HG03159 (cell line): ENCODE measurements around the gene CYBRD1.
"Not testable (repeated sequence)": the region's sequence is repeated elsewhere in the genome, so short reads cannot be mapped to it uniquely, and the experiment has no call there.

Experiments
- ATAC-seq: cut with Tn5 transposase; IDR thresholded peaks from one replicate; pipeline ENCODE4 v1.9.1; 2021; ENCODE audit warnings: mild to moderate bottlenecking, moderate library complexity; ENCODE audit not compliant: unreplicated experiment

The CYBRD1 gene, protein sequence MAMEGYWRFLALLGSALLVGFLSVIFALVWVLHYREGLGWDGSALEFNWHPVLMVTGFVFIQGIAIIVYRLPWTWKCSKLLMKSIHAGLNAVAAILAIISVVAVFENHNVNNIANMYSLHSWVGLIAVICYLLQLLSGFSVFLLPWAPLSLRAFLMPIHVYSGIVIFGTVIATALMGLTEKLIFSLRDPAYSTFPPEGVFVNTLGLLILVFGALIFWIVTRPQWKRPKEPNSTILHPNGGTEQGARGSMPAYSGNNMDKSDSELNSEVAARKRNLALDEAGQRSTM

GRCh38 chr2:171522052-171522787 lies at the start of gene CYBRD1:
TSS of gene CYBRD1 (plus strand) at chr2:171522474. CDS start at chr2:171522546, 72 bp downstream.
- ATAC-seq: peak; percentile 48

DNA sequence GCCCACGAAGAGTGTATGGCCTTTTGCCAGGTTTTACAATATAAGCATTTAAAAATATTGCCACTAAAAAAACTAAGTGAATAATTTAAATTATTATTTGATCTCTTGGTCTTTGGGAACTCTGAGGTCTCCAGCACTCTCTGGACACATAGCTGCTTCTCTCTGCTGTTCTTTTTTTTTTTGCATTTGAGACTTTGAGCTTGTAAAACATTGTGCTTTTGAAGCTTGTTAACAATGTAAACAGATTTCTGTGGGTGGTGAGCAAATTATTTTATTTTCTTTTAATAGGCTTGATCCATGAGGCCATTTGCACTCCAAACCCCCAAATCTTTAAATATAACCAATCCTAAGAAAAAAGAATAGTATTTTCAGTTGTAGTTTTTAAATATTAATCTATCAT lies 46.3 kb upstream of the CYBRD1 start:
- ATAC-seq: no peak

GRCh38 chr2:171478345-171478744 lies 43.9 kb upstream of the CYBRD1 start:
- ATAC-seq: no peak

DNA sequence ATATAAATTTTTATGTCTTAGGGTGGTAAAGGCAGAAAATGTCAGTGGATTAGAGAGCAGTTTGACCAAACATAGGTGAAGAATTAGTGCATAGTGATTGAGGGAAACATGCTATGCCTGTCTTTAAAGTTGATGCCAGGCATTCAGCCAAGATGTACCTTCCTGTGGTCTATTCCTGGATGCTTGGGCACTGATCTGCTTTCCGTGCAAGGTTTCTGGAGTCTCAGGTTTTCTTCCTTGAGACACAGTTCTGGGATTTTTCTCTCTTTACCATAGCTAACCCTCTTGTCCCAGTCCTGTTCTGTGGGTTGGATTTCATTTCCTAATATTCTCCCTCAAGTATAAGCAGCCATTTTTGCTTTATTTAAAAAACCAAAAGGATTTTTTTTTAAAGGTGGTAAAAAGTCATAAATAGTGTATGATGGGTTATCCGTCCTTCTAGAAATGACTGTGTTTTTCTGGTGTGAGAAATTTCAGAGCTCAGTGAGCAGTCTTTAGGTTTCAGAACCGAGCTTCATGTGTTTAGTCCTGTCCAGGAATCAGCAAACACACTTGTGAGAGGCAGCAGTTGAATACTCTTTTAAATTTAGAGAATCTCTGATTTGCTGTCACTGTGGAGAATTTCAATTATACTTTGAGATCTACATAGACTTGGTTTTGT lies 43.0 kb upstream of the CYBRD1 start:
- ATAC-seq: peak; percentile 53

- ATAC-seq: no peak
These were observed 41.4 kb upstream of the CYBRD1 start for GRCh38 chr2:171480908-171481307.

- no peak for ATAC-seq
These were observed 40.0 kb upstream of the CYBRD1 start for GRCh38 chr2:171482308-171482707.

DNA sequence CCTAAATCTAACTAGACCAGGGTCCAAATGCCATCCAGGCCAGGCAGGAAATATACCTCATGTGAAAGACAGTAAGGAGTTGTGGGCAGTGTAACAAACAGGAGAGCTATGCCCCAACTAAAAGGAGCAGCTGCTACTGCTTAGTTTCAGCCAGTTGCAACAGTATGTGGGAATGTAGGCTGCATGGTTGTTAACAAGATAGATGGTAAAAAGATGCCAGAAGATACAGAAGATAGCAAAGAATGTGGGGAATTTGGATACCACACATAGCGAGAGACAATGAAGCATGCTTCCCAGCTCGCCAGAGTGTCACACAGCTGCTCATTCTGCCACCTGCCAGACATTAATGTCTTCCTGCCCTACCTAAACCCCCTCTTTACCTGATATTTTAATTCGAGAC lies 39.4 kb upstream of the CYBRD1 start:
- no peak for ATAC-seq

GRCh38 chr2:171483793-171484192 lies 38.5 kb upstream of the CYBRD1 start:
- no peak for ATAC-seq

GRCh38 chr2:171485116-171485515 lies 37.2 kb upstream of the CYBRD1 start:
- no peak for ATAC-seq

DNA sequence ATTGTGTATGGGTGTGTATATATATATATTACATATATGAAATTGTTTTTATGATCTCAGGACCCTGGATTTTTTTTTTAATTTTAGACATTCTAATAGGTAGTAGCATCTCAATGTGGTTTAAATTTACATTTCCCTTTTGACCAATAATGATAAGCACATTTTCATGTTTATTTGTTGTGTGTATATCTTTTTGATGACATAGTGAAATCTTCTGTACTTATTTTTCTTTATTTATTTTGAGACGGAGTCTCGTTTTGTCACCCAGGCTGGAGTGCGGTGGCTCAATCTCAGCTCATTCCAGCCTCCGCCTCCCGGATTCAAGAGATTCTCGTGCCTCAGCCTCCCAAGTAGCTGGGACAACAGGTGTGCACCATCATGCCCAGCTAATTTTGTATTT lies 35.1 kb upstream of the CYBRD1 start:
- no peak for ATAC-seq

GRCh38 chr2:171487803-171488259 lies 34.4 kb upstream of the CYBRD1 start:
- no peak for ATAC-seq

DNA sequence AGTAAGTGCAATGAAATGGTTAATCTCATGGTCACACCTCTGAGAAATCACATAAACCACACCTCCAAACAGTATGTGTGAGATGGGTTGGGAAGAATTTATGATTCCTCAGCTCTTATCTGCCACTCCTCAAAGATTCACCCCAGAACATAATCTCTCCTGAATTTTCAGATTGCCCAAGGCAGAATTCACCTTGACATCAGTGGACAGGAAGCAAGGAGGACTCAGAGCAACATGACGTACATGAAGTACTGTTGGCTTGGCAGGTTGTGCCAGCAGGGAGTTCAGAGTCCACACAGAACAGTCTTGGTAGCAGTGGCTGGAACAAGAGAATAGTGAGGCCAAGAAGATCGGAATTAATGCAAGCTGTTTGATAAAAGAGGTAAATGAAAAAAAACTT lies 31.7 kb upstream of the CYBRD1 start:
- no peak for ATAC-seq

DNA sequence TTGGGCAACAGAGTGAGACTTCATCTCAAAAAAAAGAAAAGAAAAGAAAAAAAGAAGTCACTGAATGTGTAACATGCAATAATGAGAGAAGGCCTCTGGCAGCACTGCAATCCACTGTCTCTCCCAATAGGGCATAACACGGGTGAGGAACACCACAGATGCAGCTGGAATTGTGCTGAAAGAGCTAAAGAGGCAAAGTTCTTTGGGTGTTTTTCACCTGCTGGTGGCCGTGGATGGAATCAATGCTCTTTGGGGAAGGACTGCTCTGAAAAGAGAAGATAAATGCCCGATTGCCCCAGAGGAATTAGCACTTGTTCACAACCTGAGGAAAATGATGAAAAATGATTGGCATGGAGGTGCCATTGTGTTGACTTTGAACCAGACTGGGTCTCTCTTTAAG lies 31.0 kb upstream of the CYBRD1 start:
- no peak for ATAC-seq

DNA sequence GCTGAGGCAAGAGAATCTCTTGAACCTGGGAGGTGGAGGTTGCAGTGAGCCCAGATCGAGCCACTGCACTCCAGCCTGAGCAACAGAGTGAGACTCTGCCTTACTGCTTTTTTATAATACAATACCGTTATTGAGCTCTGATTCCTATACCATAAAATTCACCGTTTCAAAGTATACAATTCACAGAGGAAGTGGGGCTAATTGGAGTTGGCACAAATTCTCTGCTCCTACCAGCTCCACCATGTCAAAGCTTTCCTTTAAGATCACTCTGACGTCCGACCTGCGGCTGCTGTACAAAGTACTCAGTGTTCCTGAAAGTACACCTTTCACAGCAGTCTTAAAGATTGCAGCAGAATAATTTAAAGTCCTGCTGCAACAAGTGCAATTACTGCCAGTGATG lies 29.6 kb upstream of the CYBRD1 start:
- no peak for ATAC-seq

DNA sequence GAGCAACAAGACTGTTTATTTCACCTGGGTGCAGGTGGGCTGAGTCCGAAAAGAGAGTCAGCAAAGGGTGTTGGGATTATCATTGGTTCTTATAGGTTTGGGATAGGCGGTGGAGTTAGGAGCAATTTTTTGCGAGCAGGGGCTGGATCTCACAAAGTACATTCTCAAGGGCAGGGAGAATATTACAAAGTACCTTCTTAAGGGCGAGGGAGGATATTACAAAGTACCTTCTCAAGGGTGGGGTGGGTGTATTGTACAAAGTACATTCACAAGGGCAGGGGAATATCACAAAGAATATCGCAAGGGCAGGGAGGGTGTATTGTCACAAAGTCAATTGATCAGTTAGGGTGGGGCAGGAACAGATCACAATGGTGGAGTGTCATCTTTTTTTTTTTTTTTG lies 24.6 kb upstream of the CYBRD1 start:
- ATAC-seq: not testable (repeated sequence)

DNA sequence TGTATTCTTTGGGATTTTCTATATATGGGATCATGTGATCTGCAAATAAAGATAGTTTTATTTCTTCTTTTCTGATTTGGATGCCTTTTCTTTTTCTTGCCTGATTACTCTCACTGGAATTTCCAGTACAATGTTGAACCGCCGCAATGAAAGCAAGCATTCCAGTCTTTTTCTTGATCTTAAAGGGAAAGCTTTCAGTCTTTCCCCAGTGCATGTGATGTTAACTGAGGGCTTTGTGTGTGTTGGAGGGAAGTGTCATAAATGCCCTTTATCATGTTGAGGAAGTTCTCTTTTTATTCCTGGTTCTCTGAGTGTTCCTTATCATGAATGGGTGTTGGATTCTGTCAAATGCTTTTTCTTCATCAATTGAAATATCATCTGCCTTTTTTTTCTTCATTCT lies 16.9 kb upstream of the CYBRD1 start:
- no peak for ATAC-seq

DNA sequence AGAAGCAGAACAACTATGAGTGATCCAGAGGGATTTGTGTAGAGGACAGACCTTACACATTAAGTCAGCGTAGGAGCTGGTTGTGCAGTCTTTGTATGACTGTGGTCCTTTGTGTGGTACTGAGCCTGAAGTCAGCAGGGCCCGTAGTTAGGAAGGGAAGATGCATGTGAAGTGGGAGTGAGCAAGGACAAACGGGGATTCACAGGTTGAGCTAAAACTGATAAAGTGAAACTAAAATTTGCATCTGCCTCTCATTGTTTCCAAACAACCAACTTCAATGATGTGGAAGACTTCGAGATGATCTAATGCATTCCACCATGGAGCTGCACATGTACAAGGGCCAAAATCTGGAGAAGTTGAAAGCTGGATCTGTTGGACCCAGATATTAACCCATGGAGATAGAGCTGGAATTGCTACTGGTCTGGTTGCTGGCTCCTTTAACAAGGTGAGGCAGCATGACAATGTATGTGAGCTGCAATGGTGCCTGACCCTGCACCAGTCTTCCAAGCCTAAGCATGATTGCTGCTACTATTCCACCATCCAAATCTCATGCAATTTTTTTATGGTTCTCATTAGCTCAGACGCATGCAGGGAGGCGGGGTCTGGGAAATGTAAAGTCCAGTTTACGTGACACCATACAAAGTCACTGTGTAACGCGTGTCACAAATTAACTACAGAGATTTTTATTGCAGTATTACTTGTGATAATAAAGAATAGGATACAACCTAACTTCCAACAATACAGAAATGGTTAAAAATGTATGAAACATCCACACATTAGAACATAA lies 12.1 kb upstream of the CYBRD1 start:
- ATAC-seq: no peak

DNA sequence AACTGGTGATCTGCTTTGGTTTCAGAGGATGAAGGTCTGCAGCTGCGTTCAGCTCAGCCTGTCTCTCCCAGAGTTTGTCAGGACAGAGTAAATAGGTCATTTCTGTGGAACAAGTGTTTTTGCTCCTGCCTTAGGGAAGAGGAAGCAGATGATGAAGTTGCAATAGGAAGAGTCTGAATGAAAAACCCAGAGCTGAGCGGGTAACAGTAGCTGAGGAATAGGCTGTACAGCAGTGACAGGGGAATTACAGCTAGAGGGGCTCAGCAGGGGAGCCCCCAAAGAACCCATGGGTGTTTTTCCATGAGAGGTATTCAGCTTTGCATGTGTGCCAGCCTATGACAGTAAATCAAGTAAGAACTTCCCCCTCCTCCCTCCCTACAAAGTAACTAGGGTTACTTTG lies 10.3 kb upstream of the CYBRD1 start:
- ATAC-seq: no peak

- ATAC-seq: no peak
These were observed 9.5 kb upstream of the CYBRD1 start for GRCh38 chr2:171512683-171513195.

GRCh38 chr2:171513719-171514160 lies 8.5 kb upstream of the CYBRD1 start:
- ATAC-seq: no peak
